Hepatocyte (in vitro differentiated cells): ENCODE results near the gene JPH2. TPM values are rescaled to one million over a fixed set of nuclear protein-coding genes. Genes with fewer than 3 reads are reported as not detected.

Experiments used
- DNase-seq: peaks from one replicate; pipeline ENCODE4 v3.0.0-alpha.2; 2016; ENCODE audit warnings: low spot score
- H2AFZ ChIP-seq: fragments of 200-600 bp; sonication (generic); 2 replicates; pipeline ENCODE4 v1.6.0; 2016; ENCODE audit warnings: antibody characterized with exemption, mild to moderate bottlenecking
- H3K27ac ChIP-seq: fragments of 200-600 bp; sonication (generic); 2 replicates; pipeline ENCODE4 v1.5.1; 2016; ENCODE audit warnings: mild to moderate bottlenecking
- H3K27me3 ChIP-seq: fragments of 200-600 bp; sonication (generic); 2 replicates; pipeline ENCODE4 v1.6.1; 2016
- H3K36me3 ChIP-seq: fragments of 200-600 bp; sonication (generic); replicated peaks from 2 replicates; pipeline ENCODE4 v1.5.1; 2016; ENCODE audit warnings: low read depth; ENCODE audit not compliant: insufficient read depth
- H3K4me1 ChIP-seq: fragments of 200-600 bp; sonication (generic); 2 replicates; pipeline ENCODE4 v1.5.1; 2016; ENCODE audit warnings: mild to moderate bottlenecking, moderate library complexity; ENCODE audit not compliant: insufficient read depth
- H3K4me2 ChIP-seq: fragments of 200-600 bp; sonication (generic); 2 replicates; pipeline ENCODE4 v1.6.0; 2016
- H3K4me3 ChIP-seq: fragments of 200-600 bp; sonication (generic); 2 replicates; pipeline ENCODE4 v1.5.1; 2016; ENCODE audit warnings: mild to moderate bottlenecking
- H3K79me2 ChIP-seq: fragments of 200-600 bp; sonication (generic); 2 replicates; pipeline ENCODE4 v1.6.0; 2017; ENCODE audit warnings: mild to moderate bottlenecking
- H3K9me2 ChIP-seq: fragments of 200-600 bp; sonication (generic); replicated peaks from 2 replicates; pipeline ENCODE4 v1.6.0; 2017; ENCODE audit warnings: mild to moderate bottlenecking; ENCODE audit not compliant: insufficient read depth
- H3K9me3 ChIP-seq: fragments of 200-600 bp; sonication (generic); 2 replicates; pipeline ENCODE4 v1.5.1; 2016; ENCODE audit warnings: low read depth, mild to moderate bottlenecking
- H4K20me1 ChIP-seq: fragments of 200-600 bp; sonication (generic); 2 replicates; pipeline ENCODE4 v1.6.0; 2016; ENCODE audit warnings: mild to moderate bottlenecking; ENCODE audit not compliant: insufficient read depth, poor library complexity, severe bottlenecking
- EZH2 ChIP-seq: fragments of 200-600 bp; sonication (generic); IDR thresholded peaks from 2 replicates; pipeline ENCODE4 v1.6.1; 2016; ENCODE audit warnings: antibody characterized with exemption, mild to moderate bottlenecking, borderline replicate concordance
- EZH2phosphoT487 ChIP-seq: fragments of 200-600 bp; sonication (generic); IDR thresholded peaks from one replicate; pipeline ENCODE4 v1.6.1; 2018; ENCODE audit warnings: antibody characterized with exemption, mild to moderate bottlenecking, low read depth, moderate library complexity; ENCODE audit not compliant: unreplicated experiment, severe bottlenecking
- WGBS: methylation state at CpG from one replicate; pipeline ENCODE4 v1.1.6; 2016; ENCODE audit warnings: low lambda C conversion rate; ENCODE audit errors: missing lambda C conversion rate; 5-methylcytosine and 5-hydroxymethylcytosine counted together
- polyA plus RNA-seq: library from polyadenylated mRNA; unstranded; fragments of >200 nt; fragmentation: Nextera tagmentation; extraction: Ambion mirVana; gene quantifications from 2 replicates; pipeline ENCODE4 v1.2.1, GENCODE V29; 2016
- total RNA-seq: library from RNA; depleted of rRNA; stranded (reverse); fragments of >200 nt; gene quantifications from 2 replicates; pipeline ENCODE4 v1.2.3, GENCODE V29; 2014
- TF ChIP-seq, protein P1 (sequence below): fragments of 200-600 bp; sonication (generic); IDR thresholded peaks from 2 replicates; pipeline ENCODE4 v1.5.1; 2016; ENCODE audit warnings: antibody characterized with exemption, mild to moderate bottlenecking; ENCODE audit not compliant: poor library complexity

The JPH2 gene
- total and polyA plus RNA-seq, 2 experiments from 2014 or later = 6.6 to 8.3 TPM

DNA sequence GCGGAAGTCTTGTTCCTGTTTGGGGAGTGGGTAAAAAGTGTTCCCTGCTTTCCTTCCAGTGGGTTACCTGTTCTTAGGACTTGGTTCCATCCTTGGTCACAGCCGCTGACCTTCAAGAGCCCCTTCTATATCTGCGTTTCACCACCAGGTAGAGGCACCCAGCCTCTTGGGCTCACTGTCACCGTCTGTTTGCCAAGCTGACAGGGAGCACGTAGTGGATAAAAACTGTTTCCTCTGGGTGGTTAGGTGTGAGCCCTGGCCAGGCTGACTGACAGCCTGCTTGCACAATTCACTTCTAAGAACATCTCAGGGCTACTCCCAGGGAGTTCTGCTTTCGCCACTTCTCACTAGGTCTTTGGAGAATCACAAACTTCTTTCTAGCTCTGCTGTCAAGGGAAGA, 1.8 kb upstream of the JPH2 start:
- no peaks in the 10 kb centered on the region for H3K9me3 ChIP-seq
- TF ChIP-seq EZH2phosphoT487 (no peak), EZH2 (no peak)
- TF ChIP-seq, protein P1, sequence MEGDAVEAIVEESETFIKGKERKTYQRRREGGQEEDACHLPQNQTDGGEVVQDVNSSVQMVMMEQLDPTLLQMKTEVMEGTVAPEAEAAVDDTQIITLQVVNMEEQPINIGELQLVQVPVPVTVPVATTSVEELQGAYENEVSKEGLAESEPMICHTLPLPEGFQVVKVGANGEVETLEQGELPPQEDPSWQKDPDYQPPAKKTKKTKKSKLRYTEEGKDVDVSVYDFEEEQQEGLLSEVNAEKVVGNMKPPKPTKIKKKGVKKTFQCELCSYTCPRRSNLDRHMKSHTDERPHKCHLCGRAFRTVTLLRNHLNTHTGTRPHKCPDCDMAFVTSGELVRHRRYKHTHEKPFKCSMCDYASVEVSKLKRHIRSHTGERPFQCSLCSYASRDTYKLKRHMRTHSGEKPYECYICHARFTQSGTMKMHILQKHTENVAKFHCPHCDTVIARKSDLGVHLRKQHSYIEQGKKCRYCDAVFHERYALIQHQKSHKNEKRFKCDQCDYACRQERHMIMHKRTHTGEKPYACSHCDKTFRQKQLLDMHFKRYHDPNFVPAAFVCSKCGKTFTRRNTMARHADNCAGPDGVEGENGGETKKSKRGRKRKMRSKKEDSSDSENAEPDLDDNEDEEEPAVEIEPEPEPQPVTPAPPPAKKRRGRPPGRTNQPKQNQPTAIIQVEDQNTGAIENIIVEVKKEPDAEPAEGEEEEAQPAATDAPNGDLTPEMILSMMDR = no peak
- peak overlapping the region; percentile 22 for H3K4me2 ChIP-seq
- 64% methylated on average over 6 of the region's 6 CpGs for WGBS
- no peaks in the 10 kb centered on the region for H3K36me3 ChIP-seq
- no peak overlapping the region for H3K4me3 ChIP-seq
- H3K27me3 ChIP-seq = no peaks in the 10 kb centered on the region
- H3K27ac ChIP-seq = peak overlapping the region; percentile 56
- DNase-seq = peak; percentile 42
- no peaks in the 10 kb centered on the region for H3K79me2 ChIP-seq
- no peaks in the 10 kb centered on the region for H4K20me1 ChIP-seq
- H3K9me2 ChIP-seq = no peaks in the 10 kb centered on the region
- peaks cover 20% of the 10 kb centered on the region for H3K4me1 ChIP-seq
- H2AFZ ChIP-seq = no peak overlapping the region

DNA sequence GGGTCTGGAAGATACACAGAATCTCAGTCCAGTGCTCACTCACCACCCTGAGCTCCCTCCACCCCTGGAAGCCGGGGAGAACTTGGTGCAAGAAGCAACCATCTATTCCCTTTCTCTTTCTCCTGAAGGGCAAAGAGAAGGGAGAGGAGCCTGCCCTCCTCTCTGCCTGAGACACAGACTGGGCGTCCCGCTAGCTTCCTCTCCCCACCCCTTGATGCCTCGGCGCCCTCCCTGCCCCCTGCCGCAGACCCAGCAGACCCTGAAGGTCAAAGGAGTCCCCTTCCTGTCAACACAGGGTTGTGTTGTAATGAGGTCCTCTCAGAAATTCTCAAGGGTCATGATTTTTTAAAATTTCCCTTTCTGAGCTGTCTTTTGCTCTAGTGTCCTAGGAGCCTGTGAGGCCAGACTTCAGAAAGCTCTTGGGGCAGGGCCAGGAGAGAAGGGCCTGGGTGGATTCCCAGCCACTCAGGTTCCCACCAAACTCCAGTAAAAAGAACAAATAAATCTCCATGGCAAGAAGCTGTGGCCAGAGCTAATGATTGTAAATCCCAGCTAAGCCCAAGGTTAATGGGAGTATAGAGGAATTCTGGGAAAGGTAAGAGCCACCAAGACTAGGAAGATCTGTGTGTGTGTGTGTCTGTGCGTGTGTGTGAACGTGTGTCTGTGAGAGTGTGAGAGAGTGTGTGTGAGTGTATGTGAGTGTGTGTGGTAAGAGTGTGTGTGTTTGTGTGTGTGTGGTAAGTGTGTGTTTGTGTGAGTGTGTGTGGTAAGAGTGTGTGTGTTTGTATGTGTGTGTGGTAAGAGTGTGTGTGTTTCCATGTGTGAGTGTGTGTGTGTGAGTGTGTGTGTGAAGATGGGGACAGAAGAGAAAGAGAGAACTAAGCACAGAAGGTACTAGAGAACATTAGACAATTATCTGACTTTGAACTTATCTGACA, 1.1 kb upstream of the JPH2 start:
- H3K4me3 ChIP-seq = no peak overlapping the region
- peak overlapping the region; percentile 88 for H3K27ac ChIP-seq
- TF ChIP-seq, protein P1 = no peak
- TF ChIP-seq EZH2 (no peak), EZH2phosphoT487 (no peak)
- H3K79me2 ChIP-seq = no peaks in the 10 kb centered on the region
- no peak for DNase-seq
- H3K9me2 ChIP-seq = no peaks in the 10 kb centered on the region
- H2AFZ ChIP-seq = peak overlapping the region; percentile 83
- H3K36me3 ChIP-seq = no peaks in the 10 kb centered on the region
- H3K9me3 ChIP-seq = no peaks in the 10 kb centered on the region
- no peaks in the 10 kb centered on the region for H3K27me3 ChIP-seq
- H3K4me1 ChIP-seq = peaks cover 20% of the 10 kb centered on the region
- WGBS = 43% methylated on average over 7 of the region's 8 CpGs
- H4K20me1 ChIP-seq = no peaks in the 10 kb centered on the region
- peak overlapping the region; percentile 93 for H3K4me2 ChIP-seq

DNA sequence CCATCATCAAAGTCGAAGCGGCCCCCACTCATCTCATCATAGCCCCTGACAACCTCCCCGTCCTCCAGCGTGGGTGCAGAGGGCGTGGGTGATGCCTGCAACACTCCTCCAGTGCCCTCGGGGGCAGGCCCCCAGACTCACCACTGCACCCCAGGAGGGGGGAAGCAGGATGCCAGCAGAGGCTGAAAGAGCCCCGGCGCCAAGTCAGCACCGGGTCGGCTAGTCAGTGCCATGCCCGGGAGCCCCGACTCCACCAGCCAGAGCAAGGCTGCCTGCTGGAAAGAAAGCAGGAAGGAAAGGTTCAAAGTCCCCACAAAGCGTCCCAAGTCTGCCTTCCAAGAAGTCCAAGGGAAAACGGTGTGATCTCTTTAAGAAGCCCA, 324 bp downstream of the JPH2 start:
- Histone ChIP-seq H3K4me1 (peaks cover 23% of the 10 kb centered on the region), H3K4me3 (peak overlapping the region; percentile 50), H3K27me3 (no peaks in the 10 kb centered on the region), H3K27ac (peak overlapping the region; percentile 88), H3K9me3 (no peaks in the 10 kb centered on the region), H3K9me2 (no peaks in the 10 kb centered on the region), H3K36me3 (no peaks in the 10 kb centered on the region), H2AFZ (peak overlapping the region; percentile 83), H3K79me2 (no peaks in the 10 kb centered on the region), H4K20me1 (no peaks in the 10 kb centered on the region), H3K4me2 (peak overlapping the region; percentile 93)
- TF ChIP-seq EZH2phosphoT487 = no peak
- TF ChIP-seq, protein P1 = no peak
- no peak for TF ChIP-seq EZH2
- 26% methylated on average over 14 of the region's 14 CpGs for WGBS
- peak; percentile 41 for DNase-seq
